GM18505 (cell line): Measurements from ENCODE around the gene C3.

Source experiments
- ATAC-seq: cut with Tn5 transposase; IDR thresholded peaks from one replicate; pipeline ENCODE4 v1.9.1; 2021; ENCODE audit not compliant: unreplicated experiment
- POLR2A ChIP-seq: IDR thresholded peaks from 4 replicates; pipeline ENCODE4 v1.6.1; 2011; ENCODE audit warnings: borderline replicate concordance; ENCODE audit not compliant: insufficient read depth, insufficient read length; ENCODE audit errors: extremely low read depth

The C3 gene

DNA sequence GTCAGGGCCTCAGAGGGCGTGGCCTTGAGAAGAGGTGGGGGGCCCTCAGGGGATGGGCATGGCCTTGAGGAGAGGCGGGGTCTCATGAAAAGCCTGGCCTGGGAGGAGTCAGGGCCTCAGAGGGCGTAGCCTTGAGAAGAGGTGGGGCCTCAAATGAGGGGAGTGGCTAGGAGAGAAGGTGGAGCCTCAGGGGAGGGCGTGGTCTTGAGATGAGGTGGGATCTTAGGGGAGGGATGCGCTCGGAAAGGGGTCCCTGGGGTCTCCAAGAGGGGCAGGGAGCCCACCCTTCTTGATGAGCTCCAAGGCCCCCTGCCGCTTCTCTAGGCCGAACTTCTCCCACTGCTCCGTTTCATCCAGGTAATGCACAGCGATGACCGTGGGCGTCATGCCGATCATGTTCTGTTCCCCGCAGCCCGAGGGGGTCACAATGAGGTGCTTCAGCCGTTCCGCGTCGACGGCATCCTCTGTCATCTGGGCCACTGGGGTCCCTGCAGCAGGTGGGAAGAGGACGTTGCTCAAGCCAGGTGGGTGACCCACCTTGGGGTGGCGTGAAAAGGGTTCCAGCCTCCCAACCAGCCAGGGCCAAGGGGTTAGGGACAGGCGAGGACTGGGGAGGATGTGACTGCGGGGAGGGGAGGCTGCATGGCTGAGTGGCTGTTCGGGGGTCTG, 26.2 kb downstream of the C3 start:
- no peak for TF ChIP-seq POLR2A
- ATAC-seq, result no peak

GRCh38 chr19:6693681-6694080, 26.8 kb downstream of the C3 start:
- ATAC-seq, result no peak

DNA sequence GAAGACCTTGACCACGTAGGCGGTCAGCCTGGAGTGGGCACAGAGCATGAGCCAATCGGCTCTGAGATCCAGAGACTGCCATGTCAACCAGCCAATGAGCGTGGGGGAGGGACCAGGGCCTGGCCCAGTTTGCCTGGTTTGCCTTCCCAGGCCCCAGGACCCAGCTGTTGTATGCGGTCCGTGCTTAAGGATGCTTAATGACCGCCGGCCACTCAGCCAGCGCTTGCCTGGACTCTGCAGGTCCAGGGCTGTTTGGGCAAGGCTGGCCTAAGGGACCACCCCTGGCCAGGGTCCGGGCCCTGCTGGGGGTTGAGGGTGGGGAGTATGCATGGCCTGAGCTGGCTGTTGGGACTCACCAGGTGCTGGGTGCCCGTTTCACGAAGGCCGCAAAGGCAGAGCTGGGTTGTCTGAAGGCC, 27.4 kb downstream of the C3 start:
- no peak for ATAC-seq
- TF ChIP-seq POLR2A, result no peak

More at GRCh38 chr19:6693681-6694080, 26.8 kb downstream of the C3 start:
- TF ChIP-seq POLR2A, result no peak

- no peak for ATAC-seq
- TF ChIP-seq POLR2A, result no peak
Observed at GRCh38 chr19:6692027-6692426, 28.4 kb downstream of the C3 start.

- TF ChIP-seq POLR2A, result no peak
- no peak for ATAC-seq
Observed at GRCh38 chr19:6691342-6691741, 29.1 kb downstream of the C3 start.

- ATAC-seq, result no peak
- no peak for TF ChIP-seq POLR2A
Observed at GRCh38 chr19:6690160-6690885, 30.1 kb downstream of the C3 start.

DNA sequence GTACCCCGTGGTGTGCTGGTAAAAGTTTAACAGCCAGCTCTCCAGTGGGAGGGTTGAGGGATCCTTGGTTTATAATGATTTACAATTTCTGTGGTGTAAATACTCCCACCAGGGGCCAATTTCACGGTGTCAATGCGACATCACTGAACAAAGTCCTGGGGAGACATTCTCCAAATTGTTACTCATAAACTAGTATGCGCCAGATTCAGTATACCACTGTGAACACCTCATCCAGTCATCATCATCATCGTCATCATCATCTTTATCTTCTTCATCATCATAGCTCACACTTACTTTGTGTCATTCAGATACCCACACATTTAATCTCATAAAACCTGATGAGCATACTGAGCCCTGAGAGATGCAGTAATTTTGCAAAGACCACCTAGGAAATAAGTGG, 33.3 kb downstream of the C3 start:
- TF ChIP-seq POLR2A, result no peak
- no peak for ATAC-seq

GRCh38 chr19:6686628-6686975, 33.8 kb downstream of the C3 start:
- TF ChIP-seq POLR2A, result no peak
- ATAC-seq, result no peak

DNA sequence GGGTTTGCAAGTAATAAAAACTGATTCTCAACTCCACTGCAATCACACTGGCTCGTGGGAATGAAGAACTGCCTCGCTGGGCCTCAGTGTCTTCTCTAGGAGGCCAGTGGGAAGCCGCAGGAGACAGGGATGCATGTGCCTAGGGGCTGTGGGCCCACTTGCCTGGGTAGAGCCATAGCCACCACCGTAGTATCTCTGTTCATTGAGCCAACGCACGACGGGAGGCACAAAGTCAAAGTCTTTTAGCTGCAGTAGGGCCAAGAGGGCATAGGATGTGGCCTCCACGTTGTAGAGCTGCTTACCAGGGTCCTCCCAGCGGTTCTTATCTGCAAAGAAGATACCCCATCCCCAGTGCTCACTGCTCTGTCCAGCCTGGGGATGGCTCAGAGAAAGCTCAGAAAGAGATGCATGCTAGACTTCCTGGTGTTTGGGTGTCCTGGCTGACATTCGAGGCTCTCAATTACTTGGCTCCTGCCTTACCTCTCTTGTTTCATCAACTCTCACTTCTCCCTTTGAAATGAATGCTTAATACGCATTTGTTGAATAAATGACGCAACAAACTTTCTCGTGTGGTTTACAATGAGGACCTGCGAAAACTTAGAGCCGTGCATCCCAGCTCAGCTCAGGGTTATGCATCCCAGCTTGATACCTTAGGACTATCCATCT, 34.4 kb downstream of the C3 start:
- ATAC-seq, result no peak
- no peak for TF ChIP-seq POLR2A

DNA sequence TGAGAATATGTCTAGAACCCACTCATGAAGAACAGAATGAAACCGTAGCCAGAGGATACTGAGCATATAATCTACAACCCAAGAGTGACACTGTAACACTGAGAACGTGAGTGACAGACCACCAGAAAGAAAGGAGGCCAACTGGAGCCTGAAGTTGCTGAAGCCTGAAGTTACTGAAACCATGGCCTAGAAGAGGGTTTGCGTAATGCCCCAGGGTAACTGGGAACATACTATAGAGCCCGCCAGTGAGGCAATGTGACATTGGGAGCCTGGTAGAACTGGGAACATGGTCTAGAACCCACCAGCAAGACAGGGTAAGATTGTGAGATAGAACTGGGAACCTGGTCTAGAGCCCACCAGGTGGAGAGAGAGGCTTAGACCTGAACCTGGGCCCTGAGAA, 35.0 kb downstream of the C3 start:
- ATAC-seq, result no peak
- TF ChIP-seq POLR2A, result no peak

DNA sequence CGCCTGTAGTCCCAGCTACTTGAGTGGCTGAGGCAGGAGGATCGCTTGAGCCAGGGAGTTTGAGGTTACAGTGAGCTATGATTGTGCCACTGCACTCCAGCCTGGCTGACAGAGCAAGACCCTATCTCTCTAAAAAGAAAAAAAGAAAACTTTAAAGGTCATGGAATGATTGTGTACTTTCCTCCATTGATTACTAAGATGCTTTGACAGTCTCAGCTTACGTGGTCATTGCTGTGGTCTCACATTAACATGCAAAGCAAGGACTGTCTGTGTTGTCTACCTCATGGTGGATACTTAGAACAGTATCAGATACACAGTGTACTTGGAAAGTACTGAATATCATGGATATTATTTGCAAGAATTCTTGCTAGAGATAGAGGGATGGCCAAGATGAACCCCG, 36.5 kb downstream of the C3 start:
- ATAC-seq, result no peak

GRCh38 chr19:6682607-6683128, 37.8 kb downstream of the C3 start:
- no peak for TF ChIP-seq POLR2A

More for the DNA sequence above, 36.5 kb downstream of the C3 start:
- TF ChIP-seq POLR2A, result no peak

GRCh38 chr19:6680141-6680540, 40.3 kb downstream of the C3 start:
- no peak for TF ChIP-seq POLR2A
- ATAC-seq, result no peak

More at GRCh38 chr19:6682607-6683128, 37.8 kb downstream of the C3 start:
- ATAC-seq, result no peak
